Measurements from ENCODE around the gene SUN5.

DNA sequence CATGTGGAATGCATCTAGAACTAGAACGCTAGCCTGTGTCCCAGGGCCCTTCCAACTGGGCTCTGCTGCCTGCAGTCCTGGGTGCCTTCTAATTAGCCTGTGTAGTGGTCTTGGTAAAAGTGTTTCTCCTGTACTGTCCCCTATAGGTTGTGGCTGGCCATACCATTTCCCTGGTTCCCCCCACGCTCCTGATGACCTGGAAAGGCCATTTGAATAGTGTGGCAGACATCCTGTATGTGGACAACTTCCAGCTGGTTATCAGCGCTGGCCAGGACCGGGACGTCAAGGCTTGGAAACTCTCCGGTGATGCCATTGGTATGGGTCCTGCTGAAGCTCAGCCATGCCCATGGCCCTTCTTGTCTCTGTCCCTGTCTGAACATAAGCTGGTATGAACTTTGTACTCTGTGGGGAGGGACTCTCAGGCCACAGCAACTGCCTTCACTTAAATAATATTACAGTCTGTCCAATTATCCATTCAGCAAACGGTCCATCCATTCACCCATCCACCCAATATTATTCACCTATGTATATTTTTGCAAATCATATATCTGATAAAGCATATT, 60.7 kb downstream of the SUN5 start:
- TF ChIP-seq POLR2AphosphoS5 (IDR thresholded peaks at IDR 0.05; ENCODE audit: low read depth, low read length): no peak
- TF ChIP-seq TAF1 (IDR thresholded peaks at IDR 0.05; ENCODE audit: borderline replicate concordance, low read depth, low read length): no peak
- TF ChIP-seq POLR2A (IDR thresholded peaks at IDR 0.05; ENCODE audit: low read depth, low read length): no peak

All from GM12892 (cell line).